ENCODE results near the gene HOOK2. TPM values are rescaled to one million over a fixed set of nuclear protein-coding genes. Genes with fewer than 3 reads are reported as not detected.

HOOK2 gene
- total and polyA plus RNA-seq, 9 of the 15 experiments (the other 6 are each of a cell fraction or from before 2014, with no cell fraction given), result 1.3 to 17.2 (median 9.9) TPM

DNA sequence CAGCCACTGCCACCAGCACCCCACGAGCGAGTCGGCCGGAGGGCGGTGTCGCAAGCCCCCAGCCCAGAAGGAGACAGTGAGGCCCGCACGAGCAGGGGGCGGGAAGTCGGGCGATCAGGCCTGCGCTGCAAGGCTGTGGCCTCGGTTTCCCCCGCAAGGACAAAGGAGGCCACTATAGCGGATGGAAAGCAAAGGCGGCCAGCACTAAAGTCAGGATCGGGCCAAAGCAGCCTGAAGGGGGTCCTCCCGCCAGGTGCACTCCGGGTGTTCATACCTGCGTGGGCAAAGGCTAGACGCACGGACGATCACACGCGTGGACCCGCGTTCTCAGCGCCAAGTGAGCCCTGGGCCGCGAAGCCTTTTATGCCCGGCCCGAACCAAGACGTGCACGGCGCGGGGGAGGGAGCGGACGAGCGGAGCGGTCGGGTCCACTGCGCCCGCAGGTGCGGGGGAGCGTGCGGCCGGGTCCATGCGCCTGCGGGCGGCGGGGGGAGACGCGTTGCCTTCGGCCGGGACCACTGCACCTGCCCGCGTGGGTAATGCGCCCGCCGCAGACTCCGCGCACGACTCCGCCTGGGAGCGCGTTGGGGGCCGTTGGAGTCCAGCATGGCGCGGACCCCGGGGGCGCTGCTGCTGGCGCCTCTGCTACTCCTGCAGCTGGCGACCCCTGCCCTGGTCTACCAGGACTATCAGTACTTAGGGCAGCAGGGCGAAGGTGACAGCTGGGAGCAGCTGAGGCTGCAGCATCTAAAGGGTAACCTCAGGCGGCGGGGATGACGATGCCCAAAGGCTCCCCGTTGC, 26.3 kb upstream of the HOOK2 start, which contains the start of the genes PRDX2 and THSD8 (continued):
- TF ChIP-seq, protein P1, sequence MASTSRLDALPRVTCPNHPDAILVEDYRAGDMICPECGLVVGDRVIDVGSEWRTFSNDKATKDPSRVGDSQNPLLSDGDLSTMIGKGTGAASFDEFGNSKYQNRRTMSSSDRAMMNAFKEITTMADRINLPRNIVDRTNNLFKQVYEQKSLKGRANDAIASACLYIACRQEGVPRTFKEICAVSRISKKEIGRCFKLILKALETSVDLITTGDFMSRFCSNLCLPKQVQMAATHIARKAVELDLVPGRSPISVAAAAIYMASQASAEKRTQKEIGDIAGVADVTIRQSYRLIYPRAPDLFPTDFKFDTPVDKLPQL (IDR thresholded peaks at IDR 0.05; ENCODE audit: extremely low read depth, insufficient read length), result no peak
- TF ChIP-seq HNRNPLL (IDR thresholded peaks at IDR 0.05; ENCODE audit: low read depth, low read length, poor library complexity, severe bottlenecking), result peak; percentile 32
- TF ChIP-seq, protein P2, sequence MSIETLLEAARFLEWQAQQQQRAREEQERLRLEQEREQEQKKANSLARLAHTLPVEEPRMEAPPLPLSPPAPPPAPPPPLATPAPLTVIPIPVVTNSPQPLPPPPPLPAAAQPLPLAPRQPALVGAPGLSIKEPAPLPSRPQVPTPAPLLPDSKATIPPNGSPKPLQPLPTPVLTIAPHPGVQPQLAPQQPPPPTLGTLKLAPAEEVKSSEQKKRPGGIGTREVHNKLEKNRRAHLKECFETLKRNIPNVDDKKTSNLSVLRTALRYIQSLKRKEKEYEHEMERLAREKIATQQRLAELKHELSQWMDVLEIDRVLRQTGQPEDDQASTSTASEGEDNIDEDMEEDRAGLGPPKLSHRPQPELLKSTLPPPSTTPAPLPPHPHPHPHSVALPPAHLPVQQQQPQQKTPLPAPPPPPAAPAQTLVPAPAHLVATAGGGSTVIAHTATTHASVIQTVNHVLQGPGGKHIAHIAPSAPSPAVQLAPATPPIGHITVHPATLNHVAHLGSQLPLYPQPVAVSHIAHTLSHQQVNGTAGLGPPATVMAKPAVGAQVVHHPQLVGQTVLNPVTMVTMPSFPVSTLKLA (conservative IDR thresholded peaks at IDR 0.05), result peak; percentile 58 to 85
- no peak for TF ChIP-seq ZNF431 (CRISPR knock-in tag; IDR thresholded peaks at IDR 0.05)
- TF ChIP-seq TCF3 (CRISPR knock-in tag; IDR thresholded peaks at IDR 0.05), result no peak
- TF ChIP-seq, protein P3, sequence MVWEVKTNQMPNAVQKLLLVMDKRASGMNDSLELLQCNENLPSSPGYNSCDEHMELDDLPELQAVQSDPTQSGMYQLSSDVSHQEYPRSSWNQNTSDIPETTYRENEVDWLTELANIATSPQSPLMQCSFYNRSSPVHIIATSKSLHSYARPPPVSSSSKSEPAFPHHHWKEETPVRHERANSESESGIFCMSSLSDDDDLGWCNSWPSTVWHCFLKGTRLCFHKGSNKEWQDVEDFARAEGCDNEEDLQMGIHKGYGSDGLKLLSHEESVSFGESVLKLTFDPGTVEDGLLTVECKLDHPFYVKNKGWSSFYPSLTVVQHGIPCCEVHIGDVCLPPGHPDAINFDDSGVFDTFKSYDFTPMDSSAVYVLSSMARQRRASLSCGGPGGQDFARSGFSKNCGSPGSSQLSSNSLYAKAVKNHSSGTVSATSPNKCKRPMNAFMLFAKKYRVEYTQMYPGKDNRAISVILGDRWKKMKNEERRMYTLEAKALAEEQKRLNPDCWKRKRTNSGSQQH (CRISPR knock-in tag; IDR thresholded peaks at IDR 0.05), result 0 out of 2 replicates have a peak, but pooled peaks have one; percentile 32
- no peak for TF ChIP-seq POU5F1 (IDR thresholded peaks at IDR 0.05; ENCODE audit: borderline replicate concordance, low read depth, low read length, partially characterized antibody)
- TF ChIP-seq, protein P4, sequence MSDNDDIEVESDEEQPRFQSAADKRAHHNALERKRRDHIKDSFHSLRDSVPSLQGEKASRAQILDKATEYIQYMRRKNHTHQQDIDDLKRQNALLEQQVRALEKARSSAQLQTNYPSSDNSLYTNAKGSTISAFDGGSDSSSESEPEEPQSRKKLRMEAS (CRISPR knock-in tag; IDR thresholded peaks at IDR 0.05), result peak; percentile 95
- no peak for TF ChIP-seq PURB (CRISPR knock-in tag; IDR thresholded peaks at IDR 0.05; ENCODE audit: low read depth)
- peak in 1 of 2 experiments; percentile 39; a peak in 1 of 4 replicates for TF ChIP-seq TBL1XR1 (IDR thresholded peaks at IDR 0.05; ENCODE audit: low read length in 2 of 2)
- no peak for TF ChIP-seq CHD4 (IDR thresholded peaks at IDR 0.05; ENCODE audit: insufficient read depth, insufficient replicate concordance, low read depth, low read length, poor library complexity, severe bottlenecking)
- TF ChIP-seq POLR2AphosphoS2 (IDR thresholded peaks at IDR 0.05; ENCODE audit: low read length), result no peak
- peak; percentile 72 to 87 for TF ChIP-seq SIN3A (IDR thresholded peaks at IDR 0.05; ENCODE audit: borderline replicate concordance in 2 of 2, control insufficient read depth in 1 of 2, low read depth in 2 of 2, low read length in 2 of 2)
- no peak for TF ChIP-seq ZNF766 (CRISPR knock-in tag; conservative IDR thresholded peaks at IDR 0.05)
- no peak for TF ChIP-seq FOXJ2 (tag; IDR thresholded peaks at IDR 0.05)
- peak; percentile 92; the same call in 1 of the 2 replicates for TF ChIP-seq FOXK1 (CRISPR knock-in tag; IDR thresholded peaks at IDR 0.05; ENCODE audit: borderline replicate concordance)
- TF ChIP-seq, protein P5, sequence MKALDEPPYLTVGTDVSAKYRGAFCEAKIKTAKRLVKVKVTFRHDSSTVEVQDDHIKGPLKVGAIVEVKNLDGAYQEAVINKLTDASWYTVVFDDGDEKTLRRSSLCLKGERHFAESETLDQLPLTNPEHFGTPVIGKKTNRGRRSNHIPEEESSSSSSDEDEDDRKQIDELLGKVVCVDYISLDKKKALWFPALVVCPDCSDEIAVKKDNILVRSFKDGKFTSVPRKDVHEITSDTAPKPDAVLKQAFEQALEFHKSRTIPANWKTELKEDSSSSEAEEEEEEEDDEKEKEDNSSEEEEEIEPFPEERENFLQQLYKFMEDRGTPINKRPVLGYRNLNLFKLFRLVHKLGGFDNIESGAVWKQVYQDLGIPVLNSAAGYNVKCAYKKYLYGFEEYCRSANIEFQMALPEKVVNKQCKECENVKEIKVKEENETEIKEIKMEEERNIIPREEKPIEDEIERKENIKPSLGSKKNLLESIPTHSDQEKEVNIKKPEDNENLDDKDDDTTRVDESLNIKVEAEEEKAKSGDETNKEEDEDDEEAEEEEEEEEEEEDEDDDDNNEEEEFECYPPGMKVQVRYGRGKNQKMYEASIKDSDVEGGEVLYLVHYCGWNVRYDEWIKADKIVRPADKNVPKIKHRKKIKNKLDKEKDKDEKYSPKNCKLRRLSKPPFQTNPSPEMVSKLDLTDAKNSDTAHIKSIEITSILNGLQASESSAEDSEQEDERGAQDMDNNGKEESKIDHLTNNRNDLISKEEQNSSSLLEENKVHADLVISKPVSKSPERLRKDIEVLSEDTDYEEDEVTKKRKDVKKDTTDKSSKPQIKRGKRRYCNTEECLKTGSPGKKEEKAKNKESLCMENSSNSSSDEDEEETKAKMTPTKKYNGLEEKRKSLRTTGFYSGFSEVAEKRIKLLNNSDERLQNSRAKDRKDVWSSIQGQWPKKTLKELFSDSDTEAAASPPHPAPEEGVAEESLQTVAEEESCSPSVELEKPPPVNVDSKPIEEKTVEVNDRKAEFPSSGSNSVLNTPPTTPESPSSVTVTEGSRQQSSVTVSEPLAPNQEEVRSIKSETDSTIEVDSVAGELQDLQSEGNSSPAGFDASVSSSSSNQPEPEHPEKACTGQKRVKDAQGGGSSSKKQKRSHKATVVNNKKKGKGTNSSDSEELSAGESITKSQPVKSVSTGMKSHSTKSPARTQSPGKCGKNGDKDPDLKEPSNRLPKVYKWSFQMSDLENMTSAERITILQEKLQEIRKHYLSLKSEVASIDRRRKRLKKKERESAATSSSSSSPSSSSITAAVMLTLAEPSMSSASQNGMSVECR (CRISPR knock-in tag; IDR thresholded peaks at IDR 0.05), result peak; percentile 45; the same call in 1 of the 2 replicates
